Measurements from ENCODE around the gene PLEKHA6. TPM values are rescaled to one million over a fixed set of nuclear protein-coding genes. Genes with fewer than 3 reads are reported as not detected.

Gene PLEKHA6
- total and polyA plus RNA-seq, 7 experiments from 2014 or later = 0.05 to 1.9 (median 0.46) TPM; not detected in 1

DNA sequence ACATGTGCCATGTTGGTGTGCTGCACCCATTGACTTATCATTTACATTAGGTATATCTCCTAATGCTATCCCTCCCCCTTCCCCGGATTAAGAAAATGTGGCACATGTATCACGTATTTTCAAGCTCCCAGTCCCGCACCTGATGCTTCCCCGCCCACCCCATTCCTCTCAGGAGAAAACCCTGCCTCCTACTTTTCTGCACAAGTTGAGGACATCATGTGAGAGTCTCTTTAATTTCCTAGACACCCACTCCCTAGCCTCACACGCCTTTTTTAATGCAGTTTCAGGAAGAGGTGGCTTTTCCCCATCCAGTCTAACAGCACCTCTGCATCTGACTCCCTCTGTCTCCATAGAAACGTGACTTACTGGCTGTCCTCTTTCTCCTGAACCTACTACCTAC is 87.8 kb downstream of the PLEKHA6 start:
- ATAC-seq = no peak
- Mint-ChIP-seq H3K27me3 (peaks cover 0 to 10% (median 5%) of the 10 kb centered on the region in 5 donors), H3K36me3 (no peaks in the 10 kb centered on the region), H3K4me1 (peaks cover 0 to 6% (median 0%) of the 10 kb centered on the region in 7 donors), H3K27ac (no peak overlapping the region), H3K4me3 (no peak overlapping the region), H3K9me3 (peaks cover 0 to 1% (median 0%) of the 10 kb centered on the region in 11 donors)
- Histone ChIP-seq H3K27ac (ENCODE audit: low read depth, low read length) (no peak overlapping the region), H3K9me3 (ENCODE audit: control insufficient read depth in 2 of 3, low read length in 3 of 3) (no peaks in the 10 kb centered on the region), H3K27me3 (ENCODE audit: control insufficient read depth in 2 of 2, insufficient read depth in 2 of 2, low read length in 2 of 2) (no peaks in the 10 kb centered on the region), H3K36me3 (ENCODE audit: control insufficient read depth in 2 of 3, insufficient read depth in 3 of 3, low read length in 3 of 3) (no peaks in the 10 kb centered on the region), H3K4me1 (ENCODE audit: control insufficient read depth in 2 of 2, insufficient read depth in 2 of 2, low read length in 2 of 2) (no peaks in the 10 kb centered on the region), H3K4me3 (ENCODE audit: low read length) (no peak overlapping the region)
- ChIA-PET POLR2A (no interaction called here), CTCF (no interaction called here)
- no peak for DNase-seq
- intact Hi-C loops (cut with micrococcal nuclease) = no loop called here

- no peaks in the 10 kb centered on the region for H3K27me3 ChIP-seq (ENCODE audit: control insufficient read depth in 2 of 2, insufficient read depth in 2 of 2, low read length in 2 of 2)
- Mint-ChIP-seq H3K27me3 (peaks cover 0 to 3% (median 0%) of the 10 kb centered on the region in 5 donors), H3K4me1 (no peaks in the 10 kb centered on the region), H3K36me3 (no peaks in the 10 kb centered on the region), H3K4me3 (no peak overlapping the region), H3K9me3 (peaks cover 0 to 1% (median 0%) of the 10 kb centered on the region in 11 donors), H3K27ac (no peak overlapping the region)
- CTCF ChIA-PET = interaction anchor here (1.0 kb wide), 1 partner anchor 10 kb away, joined by 3 read pairs; no protein-coding TSS in a partner anchor
- H3K4me1 ChIP-seq (ENCODE audit: control insufficient read depth in 2 of 2, insufficient read depth in 2 of 2, low read length in 2 of 2) = no peaks in the 10 kb centered on the region
- H3K9me3 ChIP-seq (ENCODE audit: control insufficient read depth in 2 of 3, low read length in 3 of 3) = no peaks in the 10 kb centered on the region
- no peak overlapping the region for H3K27ac ChIP-seq (ENCODE audit: low read depth, low read length)
- H3K4me3 ChIP-seq (ENCODE audit: low read length) = no peak overlapping the region
- POLR2A ChIA-PET = no interaction called here
- ATAC-seq (no peak), DNase-seq (no peak)
- intact Hi-C loops (cut with micrococcal nuclease) = no loop called here
- no peaks in the 10 kb centered on the region for H3K36me3 ChIP-seq (ENCODE audit: control insufficient read depth in 2 of 3, insufficient read depth in 3 of 3, low read length in 3 of 3)
These were observed 91.6 kb downstream of the PLEKHA6 start for GRCh38 chr1:204268101-204268500.

DNA sequence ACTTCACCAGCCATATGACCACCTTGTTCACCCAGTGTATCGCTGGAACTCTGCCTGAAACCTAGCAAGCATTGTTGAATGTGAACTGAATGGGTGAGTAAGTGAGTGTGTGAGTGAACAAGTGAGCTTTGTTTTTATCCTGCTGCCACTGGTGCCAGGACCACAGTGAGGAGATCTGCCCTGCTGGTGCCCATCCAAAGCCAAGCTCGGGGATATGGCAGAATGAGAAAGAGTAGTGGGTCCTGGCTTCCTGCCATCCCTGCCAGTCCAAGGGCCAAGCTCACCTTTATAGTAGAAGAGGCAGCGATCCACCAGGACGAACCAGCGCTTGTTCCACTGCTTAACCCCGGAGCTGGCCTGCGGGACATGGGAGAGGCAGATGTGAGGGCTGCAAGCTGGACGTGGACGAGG is 92.5 kb downstream of the PLEKHA6 start:
- H3K27ac ChIP-seq (ENCODE audit: low read depth, low read length) = no peak overlapping the region
- no peaks in the 10 kb centered on the region for H3K36me3 ChIP-seq (ENCODE audit: control insufficient read depth in 2 of 3, insufficient read depth in 3 of 3, low read length in 3 of 3)
- ChIA-PET CTCF (interaction anchor here (1.0 kb wide), 1 partner anchor 9 kb away, joined by 3 read pairs; no protein-coding TSS in a partner anchor), POLR2A (no interaction called here)
- no peaks in the 10 kb centered on the region for H3K4me1 ChIP-seq (ENCODE audit: control insufficient read depth in 2 of 2, insufficient read depth in 2 of 2, low read length in 2 of 2)
- no peak overlapping the region for H3K4me3 ChIP-seq (ENCODE audit: low read length)
- no peaks in the 10 kb centered on the region for H3K27me3 ChIP-seq (ENCODE audit: control insufficient read depth in 2 of 2, insufficient read depth in 2 of 2, low read length in 2 of 2)
- Mint-ChIP-seq H3K4me3 (no peak overlapping the region), H3K27ac (no peak overlapping the region), H3K27me3 (peaks cover 0 to 3% (median 0%) of the 10 kb centered on the region in 5 donors), H3K9me3 (peaks cover 0 to 1% (median 0%) of the 10 kb centered on the region in 11 donors), H3K36me3 (no peaks in the 10 kb centered on the region), H3K4me1 (no peaks in the 10 kb centered on the region)
- no peak for ATAC-seq
- intact Hi-C loops (cut with micrococcal nuclease) = no loop called here
- no peaks in the 10 kb centered on the region for H3K9me3 ChIP-seq (ENCODE audit: control insufficient read depth in 2 of 3, low read length in 3 of 3)
- DNase-seq = no peak

- CTCF ChIA-PET = no interaction called here
- Mint-ChIP-seq H3K4me3 (no peak overlapping the region), H3K27me3 (peaks cover 0 to 3% (median 0%) of the 10 kb centered on the region in 5 donors), H3K4me1 (no peaks in the 10 kb centered on the region), H3K27ac (no peak overlapping the region), H3K9me3 (peaks cover 0 to 1% (median 0%) of the 10 kb centered on the region in 11 donors), H3K36me3 (no peaks in the 10 kb centered on the region)
- POLR2A ChIA-PET = no interaction called here
- H3K27me3 ChIP-seq (ENCODE audit: control insufficient read depth in 2 of 2, insufficient read depth in 2 of 2, low read length in 2 of 2) = no peaks in the 10 kb centered on the region
- DNase-seq (no peak), ATAC-seq (no peak)
- no peaks in the 10 kb centered on the region for H3K36me3 ChIP-seq (ENCODE audit: control insufficient read depth in 2 of 3, insufficient read depth in 3 of 3, low read length in 3 of 3)
- H3K9me3 ChIP-seq (ENCODE audit: control insufficient read depth in 2 of 3, low read length in 3 of 3) = no peaks in the 10 kb centered on the region
- no peaks in the 10 kb centered on the region for H3K4me1 ChIP-seq (ENCODE audit: control insufficient read depth in 2 of 2, insufficient read depth in 2 of 2, low read length in 2 of 2)
- no peak overlapping the region for H3K4me3 ChIP-seq (ENCODE audit: low read length)
- no peak overlapping the region for H3K27ac ChIP-seq (ENCODE audit: low read depth, low read length)
- intact Hi-C loops (cut with micrococcal nuclease) = no loop called here
These were observed 93.2 kb downstream of the PLEKHA6 start for GRCh38 chr1:204266504-204267034.

GRCh38 chr1:204265665-204266064 is 94.1 kb downstream of the PLEKHA6 start:
- Mint-ChIP-seq H3K27ac (no peak overlapping the region), H3K4me3 (no peak overlapping the region), H3K27me3 (peaks cover 0 to 3% (median 0%) of the 10 kb centered on the region in 5 donors), H3K36me3 (no peaks in the 10 kb centered on the region), H3K4me1 (no peaks in the 10 kb centered on the region), H3K9me3 (peaks cover 0 to 1% (median 0%) of the 10 kb centered on the region in 11 donors)
- no peaks in the 10 kb centered on the region for H3K9me3 ChIP-seq (ENCODE audit: control insufficient read depth in 2 of 3, low read length in 3 of 3)
- no peaks in the 10 kb centered on the region for H3K36me3 ChIP-seq (ENCODE audit: control insufficient read depth in 2 of 3, insufficient read depth in 3 of 3, low read length in 3 of 3)
- H3K4me1 ChIP-seq (ENCODE audit: control insufficient read depth in 2 of 2, insufficient read depth in 2 of 2, low read length in 2 of 2) = no peaks in the 10 kb centered on the region
- H3K27ac ChIP-seq (ENCODE audit: low read depth, low read length) = no peak overlapping the region
- no peak overlapping the region for H3K4me3 ChIP-seq (ENCODE audit: low read length)
- no peak for DNase-seq
- intact Hi-C loops (cut with micrococcal nuclease) = no loop called here
- H3K27me3 ChIP-seq (ENCODE audit: control insufficient read depth in 2 of 2, insufficient read depth in 2 of 2, low read length in 2 of 2) = no peaks in the 10 kb centered on the region
- ATAC-seq = no peak
- CTCF ChIA-PET = interaction anchor here (0.7 kb wide), 1 partner anchor 133 kb away, joined by 3 read pairs; no protein-coding TSS in a partner anchor
- POLR2A ChIA-PET = no interaction called here

DNA sequence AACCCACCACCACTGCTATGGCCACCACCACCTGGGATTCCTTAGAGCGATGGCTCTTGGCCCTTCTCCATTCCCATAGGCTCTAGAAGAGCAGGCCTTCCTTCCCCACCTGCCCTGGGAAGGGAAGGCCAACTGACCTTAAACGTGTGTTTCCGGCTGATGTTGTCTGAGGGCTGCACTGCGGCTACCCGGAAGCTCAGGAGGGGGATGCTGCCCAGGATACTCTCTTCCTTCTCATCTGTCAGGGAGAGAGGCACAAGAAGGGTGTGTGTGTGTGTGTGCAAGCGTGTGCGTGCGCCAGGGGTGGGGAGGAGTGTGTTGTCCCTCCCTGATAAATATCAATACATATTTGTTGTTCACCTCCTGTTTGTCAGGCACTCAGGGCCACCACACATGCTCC is 94.9 kb downstream of the PLEKHA6 start:
- H3K27me3 ChIP-seq (ENCODE audit: control insufficient read depth in 2 of 2, insufficient read depth in 2 of 2, low read length in 2 of 2) = no peaks in the 10 kb centered on the region
- H3K36me3 ChIP-seq (ENCODE audit: control insufficient read depth in 2 of 3, insufficient read depth in 3 of 3, low read length in 3 of 3) = no peaks in the 10 kb centered on the region
- Mint-ChIP-seq H3K27me3 (peaks cover 0 to 3% (median 0%) of the 10 kb centered on the region in 5 donors), H3K9me3 (peaks cover 0 to 1% (median 0%) of the 10 kb centered on the region in 11 donors), H3K36me3 (no peaks in the 10 kb centered on the region), H3K4me3 (no peak overlapping the region), H3K4me1 (no peaks in the 10 kb centered on the region), H3K27ac (peak overlapping the region in 1 of 9 donors; percentile 51)
- H3K9me3 ChIP-seq (ENCODE audit: control insufficient read depth in 2 of 3, low read length in 3 of 3) = no peaks in the 10 kb centered on the region
- no peak overlapping the region for H3K4me3 ChIP-seq (ENCODE audit: low read length)
- no peaks in the 10 kb centered on the region for H3K4me1 ChIP-seq (ENCODE audit: control insufficient read depth in 2 of 2, insufficient read depth in 2 of 2, low read length in 2 of 2)
- ChIA-PET CTCF (no interaction called here), POLR2A (no interaction called here)
- intact Hi-C loops (cut with micrococcal nuclease) = no loop called here
- DNase-seq = no peak
- ATAC-seq = no peak
- H3K27ac ChIP-seq (ENCODE audit: low read depth, low read length) = no peak overlapping the region

DNA sequence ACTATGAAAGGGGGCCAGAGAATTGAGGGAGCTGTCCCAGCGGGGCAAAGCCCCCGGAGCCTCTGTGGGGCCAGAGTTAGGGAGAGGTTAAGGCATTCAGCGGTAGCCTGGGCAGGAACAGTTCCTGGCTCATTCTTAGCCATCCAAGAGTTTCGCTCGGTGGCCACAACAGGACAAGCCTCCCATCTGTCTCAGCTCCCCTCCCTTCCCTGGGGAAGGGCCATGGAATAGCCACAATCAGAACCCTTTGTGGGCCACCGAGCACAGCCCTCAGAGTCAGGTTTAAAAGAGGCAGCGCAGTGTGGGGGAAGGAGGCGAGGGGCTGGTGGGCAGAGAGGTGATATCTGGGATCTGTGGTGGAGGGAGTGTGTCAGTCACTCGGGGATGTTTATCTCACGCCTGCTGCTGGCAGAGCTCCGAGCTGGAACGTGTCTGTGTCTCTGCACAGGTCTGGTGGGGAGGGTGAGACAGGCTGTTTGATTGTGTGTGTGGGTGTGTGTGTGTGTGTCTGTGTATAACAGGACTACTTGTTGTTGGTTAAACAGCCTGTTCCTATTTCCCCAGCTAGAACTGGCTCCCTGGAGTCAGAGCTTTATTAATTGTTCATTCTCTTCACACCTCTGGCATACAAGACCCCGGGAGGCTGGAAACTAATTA is 96.3 kb downstream of the PLEKHA6 start:
- Histone ChIP-seq H3K36me3 (ENCODE audit: control insufficient read depth in 2 of 3, insufficient read depth in 3 of 3, low read length in 3 of 3) (no peaks in the 10 kb centered on the region), H3K4me1 (ENCODE audit: control insufficient read depth in 2 of 2, insufficient read depth in 2 of 2, low read length in 2 of 2) (no peaks in the 10 kb centered on the region), H3K27ac (ENCODE audit: low read depth, low read length) (no peak overlapping the region), H3K4me3 (ENCODE audit: low read length) (no peak overlapping the region), H3K27me3 (ENCODE audit: control insufficient read depth in 2 of 2, insufficient read depth in 2 of 2, low read length in 2 of 2) (no peaks in the 10 kb centered on the region), H3K9me3 (ENCODE audit: control insufficient read depth in 2 of 3, low read length in 3 of 3) (no peaks in the 10 kb centered on the region)
- H3K27ac Mint-ChIP-seq = peak overlapping the region in 1 of 9 donors; percentile 63
- no peak for ATAC-seq
- no peaks in the 10 kb centered on the region for H3K9me3 Mint-ChIP-seq
- H3K4me1 Mint-ChIP-seq = peaks cover 0 to 2% (median 0%) of the 10 kb centered on the region in 7 donors
- no peaks in the 10 kb centered on the region for H3K27me3 Mint-ChIP-seq
- POLR2A ChIA-PET = no interaction called here
- no peak for DNase-seq
- intact Hi-C loops (cut with micrococcal nuclease) = no loop called here
- H3K36me3 Mint-ChIP-seq = no peaks in the 10 kb centered on the region
- CTCF ChIA-PET = interaction anchor here (0.7 to 1.2 kb wide), 2 partner anchors 10 to 528 kb away, joined by 3 read pairs; no protein-coding TSS in a partner anchor
- H3K4me3 Mint-ChIP-seq = peak overlapping the region in 1 of 10 donors; percentile 4
